A673 (cell line): ENCODE measurements around the gene ITIH6.

Source experiments
- EZH2 ChIP-seq: fragments of 200-600 bp; sonication (generic); IDR thresholded peaks from 2 replicates; pipeline ENCODE4 v1.6.1; 2017; ENCODE audit warnings: borderline replicate concordance, low read depth, mild to moderate bottlenecking, mixed read lengths, antibody characterized with exemption, low read length; ENCODE audit not compliant: poor library complexity, severe bottlenecking
- TF ChIP-seq, protein P1 (sequence below): fragments of 300-800, 200-600 bp; sonication (generic); conservative IDR thresholded peaks from 2 replicates; pipeline ENCODE4 v1.5.1; 2017; ENCODE audit warnings: low read depth, mild to moderate bottlenecking, antibody characterized with exemption, low read length, moderate library complexity, mixed read lengths

DNA sequence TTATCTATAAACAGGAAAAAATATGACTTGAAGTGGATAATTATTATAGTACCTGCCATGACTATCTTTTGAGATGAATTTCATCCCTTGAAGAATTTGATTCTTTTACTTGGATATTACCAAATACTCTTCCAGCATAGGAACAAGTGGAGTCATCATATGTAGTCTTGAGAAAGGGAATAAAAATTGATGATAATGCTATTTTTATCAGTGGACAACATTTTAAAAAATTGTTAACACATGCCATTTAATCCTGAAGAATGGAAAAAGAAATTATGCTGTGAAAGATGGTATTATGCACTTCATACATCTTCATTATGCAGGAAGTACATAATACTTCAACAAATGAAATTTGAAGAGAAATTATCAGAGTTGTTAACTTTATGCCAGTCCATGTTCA is 83.6 kb downstream of the ITIH6 start:
- TF ChIP-seq EZH2: no peak
- TF ChIP-seq, protein P1, sequence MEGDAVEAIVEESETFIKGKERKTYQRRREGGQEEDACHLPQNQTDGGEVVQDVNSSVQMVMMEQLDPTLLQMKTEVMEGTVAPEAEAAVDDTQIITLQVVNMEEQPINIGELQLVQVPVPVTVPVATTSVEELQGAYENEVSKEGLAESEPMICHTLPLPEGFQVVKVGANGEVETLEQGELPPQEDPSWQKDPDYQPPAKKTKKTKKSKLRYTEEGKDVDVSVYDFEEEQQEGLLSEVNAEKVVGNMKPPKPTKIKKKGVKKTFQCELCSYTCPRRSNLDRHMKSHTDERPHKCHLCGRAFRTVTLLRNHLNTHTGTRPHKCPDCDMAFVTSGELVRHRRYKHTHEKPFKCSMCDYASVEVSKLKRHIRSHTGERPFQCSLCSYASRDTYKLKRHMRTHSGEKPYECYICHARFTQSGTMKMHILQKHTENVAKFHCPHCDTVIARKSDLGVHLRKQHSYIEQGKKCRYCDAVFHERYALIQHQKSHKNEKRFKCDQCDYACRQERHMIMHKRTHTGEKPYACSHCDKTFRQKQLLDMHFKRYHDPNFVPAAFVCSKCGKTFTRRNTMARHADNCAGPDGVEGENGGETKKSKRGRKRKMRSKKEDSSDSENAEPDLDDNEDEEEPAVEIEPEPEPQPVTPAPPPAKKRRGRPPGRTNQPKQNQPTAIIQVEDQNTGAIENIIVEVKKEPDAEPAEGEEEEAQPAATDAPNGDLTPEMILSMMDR: no peak
